ENCODE data around the gene SLAMF8. TPM values are rescaled to one million over a fixed set of nuclear protein-coding genes. Genes with fewer than 3 reads are reported as not detected.

SLAMF8 gene
- total and polyA plus RNA-seq, 2 of the 8 experiments (the other 6 are each of a cell fraction or from before 2014, with no cell fraction given): not detected

DNA sequence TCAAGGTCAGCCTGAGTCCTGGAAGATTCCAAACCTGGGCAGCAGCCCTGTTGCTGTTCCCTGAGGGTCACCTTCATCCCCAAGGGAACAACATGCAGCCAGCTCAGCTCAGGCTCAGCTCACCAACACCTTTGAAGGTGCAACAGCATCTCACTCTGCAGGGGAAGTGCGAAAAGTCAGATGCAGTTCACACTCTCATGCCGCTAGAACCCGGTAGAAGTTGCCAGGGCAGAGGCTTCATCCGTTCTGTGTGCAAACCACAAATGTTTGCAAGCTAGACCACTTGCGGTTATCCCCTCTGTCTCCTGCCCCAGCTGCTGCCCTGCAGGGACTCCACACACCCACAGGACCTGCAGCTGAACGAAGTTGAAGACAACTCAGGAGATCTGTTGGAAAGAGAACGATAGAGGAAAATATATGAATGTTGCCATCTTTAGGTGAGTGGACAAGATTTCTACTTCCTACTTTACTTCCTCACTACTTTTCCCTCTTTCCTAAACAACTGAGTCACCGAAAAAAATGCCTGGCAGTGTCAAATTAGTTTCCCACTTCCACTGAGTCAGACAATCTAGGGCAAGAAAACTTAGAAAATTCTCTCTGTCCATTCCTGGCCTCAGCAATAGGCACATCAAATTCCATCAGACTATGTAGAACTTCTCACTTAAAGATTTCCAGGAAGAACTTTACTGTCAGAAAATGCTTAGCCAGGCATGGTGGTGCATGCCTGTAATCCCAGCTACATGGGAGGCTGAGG, 26.3 kb upstream of the SLAMF8 start:
- WGBS, 2 experiments (ENCODE audit: extremely low coverage in 1 of 2, insufficient coverage in 1 of 2, insufficient read length in 1 of 2, insufficient replicate concordance in 2 of 2, low coverage in 1 of 2, low lambda C conversion rate in 2 of 2, missing lambda C conversion rate in 1 of 2): 80% methylated on average over 8 of the region's 8 CpGs; no CpG with 5 or more reads in 1 of the 2 experiments
- H3K27ac ChIP-seq (ENCODE audit: low read depth, low read length): no peak overlapping the region
- H3K79me2 ChIP-seq (ENCODE audit: control insufficient read depth in 1 of 2, insufficient read depth in 2 of 2, low read length in 2 of 2): no peaks in the 10 kb centered on the region
- H4K91ac ChIP-seq (replicated peaks; ENCODE audit: insufficient read length, low read length): no peak overlapping the region
- no peak overlapping the region for H3K18ac ChIP-seq (ENCODE audit: extremely low read depth, low read length)
- H4K20me1 ChIP-seq (replicated peaks in 1 of 2; ENCODE audit: control insufficient read depth in 1 of 2, insufficient read depth in 2 of 2, low read length in 2 of 2): no peaks in the 10 kb centered on the region
- no peak overlapping the region for H2BK12ac ChIP-seq (ENCODE audit: low read depth, low read length)
- no peak overlapping the region for H2AFZ ChIP-seq (ENCODE audit: low read length)
- ChIA-PET POLR2A (ENCODE audit: partially characterized antibody) (interaction anchor here (2.0 kb wide), 1 partner anchor 91 kb away, joined by 10 read pairs; no protein-coding TSS in a partner anchor), CTCF (ENCODE audit: partially characterized antibody) (interaction anchor here (0.9 to 26.0 kb wide), 20 partner anchors 8 to 603 kb away, joined by 3 to 645 read pairs (median 22); partner anchors contain the start of gene SLAMF8)
- TF ChIP-seq HDAC2 (IDR thresholded peaks at IDR 0.05; ENCODE audit: borderline replicate concordance in 1 of 2, low read depth in 2 of 2, low read length in 2 of 2) (no peak), EP300 (IDR thresholded peaks at IDR 0.05; ENCODE audit: borderline replicate concordance in 1 of 2, low read depth in 2 of 2, low read length in 2 of 2) (no peak)
- FAIRE-seq: no peak
- H3K56ac ChIP-seq (replicated peaks; ENCODE audit: insufficient read length, low read depth, low read length): no peak overlapping the region
- no peak overlapping the region for H3K14ac ChIP-seq (ENCODE audit: insufficient read length)
- no peak overlapping the region for H4K8ac ChIP-seq (ENCODE audit: extremely low read depth, insufficient read depth, low read length)
- no peak overlapping the region for H3K4ac ChIP-seq (replicated peaks; ENCODE audit: insufficient read length, low read depth, low read length)
- no peaks in the 10 kb centered on the region for H3K79me1 ChIP-seq (ENCODE audit: low read depth, low read length)
- no peak overlapping the region for H2BK20ac ChIP-seq (ENCODE audit: low read length)
- H3K27me3 ChIP-seq (replicated peaks in 1 of 4; ENCODE audit: control insufficient read depth in 3 of 4, extremely low read depth in 1 of 4, insufficient read depth in 3 of 4, low read length in 3 of 4): no peaks in the 10 kb centered on the region
- H2BK5ac ChIP-seq (ENCODE audit: low read depth, low read length): no peak overlapping the region
- no peak overlapping the region for H2BK15ac ChIP-seq (ENCODE audit: low read length)
- no peaks in the 10 kb centered on the region for H3K36me3 ChIP-seq (ENCODE audit: control insufficient read depth in 2 of 4, insufficient read depth in 4 of 4, low read length in 3 of 4)
- no peak for DNase-seq (ENCODE audit: low read depth in 1 of 2, low spot score in 2 of 2)
- H2AK5ac ChIP-seq (ENCODE audit: low read depth, low read length): no peak overlapping the region
- H3K4me1 ChIP-seq (replicated peaks in 1 of 4; ENCODE audit: control insufficient read depth in 3 of 4, insufficient read depth in 4 of 4, low read length in 3 of 4): no peaks in the 10 kb centered on the region
- H3K9ac ChIP-seq (replicated peaks in 1 of 4; ENCODE audit: extremely low read depth in 1 of 4, low read depth in 3 of 4, low read length in 3 of 4): no peak overlapping the region
- no peak overlapping the region for H2BK120ac ChIP-seq (replicated peaks; ENCODE audit: low read depth, low read length)
- H3K9me3 ChIP-seq (ENCODE audit: insufficient read depth in 2 of 2, low read depth in 1 of 2, low read length in 1 of 2): no peaks in the 10 kb centered on the region
- no peak overlapping the region for H3K23ac ChIP-seq (ENCODE audit: insufficient read length)
- no peak overlapping the region for H3K4me3 ChIP-seq (ENCODE audit: extremely low read depth in 1 of 4, insufficient read depth in 2 of 4, low read depth in 3 of 4, low read length in 4 of 4)
- H3K4me2 ChIP-seq (ENCODE audit: insufficient read depth in 1 of 2, low read depth in 2 of 2, low read length in 2 of 2): no peak overlapping the region
- H4K5ac ChIP-seq (ENCODE audit: insufficient read length, low read depth, low read length): no peak overlapping the region
- no peaks in the 10 kb centered on the region for H3K23me2 ChIP-seq (ENCODE audit: low read depth, low read length)
